ENCODE measurements around the gene RPAP2.

RPAP2 gene

DNA sequence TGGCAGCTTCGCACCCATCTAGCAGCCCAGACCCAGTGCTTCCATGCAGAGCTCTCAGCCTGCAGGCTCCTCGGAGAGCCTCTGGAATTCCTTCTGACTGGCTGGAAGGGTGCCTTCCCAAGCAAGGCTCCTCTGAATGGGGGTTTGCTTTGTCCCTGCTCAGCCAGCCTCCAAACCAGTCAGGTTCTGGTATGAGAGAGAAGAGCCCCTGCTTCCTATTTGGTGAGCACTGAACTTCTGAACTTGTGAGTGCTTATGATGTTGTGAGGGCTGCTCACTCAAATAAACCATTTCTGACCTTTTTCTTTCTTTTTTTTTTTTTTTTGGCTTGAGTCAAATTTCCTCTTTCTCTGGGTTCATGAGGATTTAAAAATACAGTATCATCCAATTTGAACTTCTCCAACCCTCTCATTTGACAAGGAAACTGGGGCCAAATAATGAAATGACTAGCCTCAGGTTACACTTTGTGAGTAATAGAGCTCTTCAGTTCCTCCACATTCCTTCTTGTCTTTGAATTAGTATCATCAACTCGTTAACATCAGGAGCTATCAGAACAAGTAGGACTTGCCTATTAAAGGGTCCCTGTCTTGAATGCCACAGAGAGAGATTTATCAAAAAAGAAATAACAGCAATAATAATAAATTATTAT lies 148.3 kb downstream of the RPAP2 start:
- DNase-seq (ENCODE audit: low read depth in 2 of 2), result no peak

DNA sequence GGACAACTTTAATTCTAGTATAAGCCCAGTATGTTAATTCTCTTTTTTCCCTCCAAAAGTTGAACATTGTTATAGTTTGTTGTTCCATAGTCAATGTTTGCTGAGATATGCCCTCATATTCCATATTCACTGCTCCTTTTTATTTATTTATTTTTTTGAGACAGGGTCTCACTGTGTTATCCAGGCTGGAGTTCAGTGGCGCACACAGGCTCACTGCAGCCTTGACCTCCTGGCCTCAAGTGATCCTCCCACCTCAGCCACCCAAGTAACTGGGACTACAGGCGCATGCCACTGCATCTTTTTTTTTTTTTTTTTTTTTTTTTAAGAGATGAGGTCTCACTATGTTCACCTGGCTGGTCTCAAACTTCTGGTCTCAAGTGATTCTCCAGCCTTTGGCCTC lies 149.1 kb downstream of the RPAP2 start:
- no peak for DNase-seq (ENCODE audit: low read depth in 2 of 2)
